Activated CD8-positive, alpha-beta memory T cell treated with anti-CD3 and anti-CD28 coated beads, Interleukin-2, amount 50 U/mL, for 24 hours (primary cell): ENCODE data around the gene PPIL4.
"Not testable (repeated sequence)": the region's sequence is repeated elsewhere in the genome, so short reads cannot be mapped to it uniquely, and the experiment has no call there.

Experiments used
- DNase-seq: peaks from one replicate; pipeline ENCODE4 v3.0.0-alpha.2; 2020; ENCODE audit errors: extremely low read depth

Gene PPIL4

GRCh38 chr6:149483849-149484655 lies 61.8 kb downstream of the PPIL4 start:
- DNase-seq: no peak

- no peak for DNase-seq
These were observed 62.5 kb downstream of the PPIL4 start for GRCh38 chr6:149483334-149483725.

DNA sequence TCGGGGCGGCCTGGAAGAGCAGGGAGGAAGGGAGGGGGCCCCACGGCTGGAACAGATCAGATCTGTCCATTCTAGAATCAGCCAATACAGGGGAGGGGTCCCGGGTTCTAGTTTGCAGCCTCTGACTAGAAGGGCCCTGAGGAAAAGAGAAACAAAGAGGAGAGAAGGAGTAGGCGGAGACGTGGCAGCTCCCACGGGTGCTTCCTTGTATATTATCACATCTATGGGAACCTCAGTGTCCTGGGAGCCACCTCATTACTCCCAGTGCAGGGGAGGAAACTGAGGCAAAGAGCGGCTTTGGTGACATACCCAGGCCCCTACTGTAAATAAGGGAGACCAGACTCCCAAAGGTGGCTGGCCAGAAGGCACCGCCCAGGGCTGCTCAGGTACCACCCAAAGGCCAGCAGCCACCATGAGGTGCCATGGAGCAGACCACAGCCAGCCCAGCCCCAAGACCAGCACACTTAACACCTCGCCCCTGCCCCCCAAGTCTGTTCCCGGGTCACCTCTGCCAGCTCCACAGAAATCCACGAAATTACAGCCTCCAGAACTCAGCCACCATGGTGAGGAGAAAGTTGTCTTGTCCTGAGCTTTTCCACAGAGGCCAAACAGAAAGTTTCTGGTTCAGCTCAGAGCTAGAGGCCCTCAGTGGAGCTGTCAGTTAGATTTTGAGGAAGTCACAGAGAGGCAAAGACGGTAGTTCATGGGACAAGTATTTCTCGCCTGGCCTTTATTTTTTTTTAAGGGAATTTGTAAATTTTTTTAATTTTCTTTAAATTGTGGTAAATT lies 63.1 kb downstream of the PPIL4 start:
- no peak for DNase-seq

- DNase-seq: no peak
These were observed 65.2 kb downstream of the PPIL4 start for GRCh38 chr6:149480502-149481280.

DNA sequence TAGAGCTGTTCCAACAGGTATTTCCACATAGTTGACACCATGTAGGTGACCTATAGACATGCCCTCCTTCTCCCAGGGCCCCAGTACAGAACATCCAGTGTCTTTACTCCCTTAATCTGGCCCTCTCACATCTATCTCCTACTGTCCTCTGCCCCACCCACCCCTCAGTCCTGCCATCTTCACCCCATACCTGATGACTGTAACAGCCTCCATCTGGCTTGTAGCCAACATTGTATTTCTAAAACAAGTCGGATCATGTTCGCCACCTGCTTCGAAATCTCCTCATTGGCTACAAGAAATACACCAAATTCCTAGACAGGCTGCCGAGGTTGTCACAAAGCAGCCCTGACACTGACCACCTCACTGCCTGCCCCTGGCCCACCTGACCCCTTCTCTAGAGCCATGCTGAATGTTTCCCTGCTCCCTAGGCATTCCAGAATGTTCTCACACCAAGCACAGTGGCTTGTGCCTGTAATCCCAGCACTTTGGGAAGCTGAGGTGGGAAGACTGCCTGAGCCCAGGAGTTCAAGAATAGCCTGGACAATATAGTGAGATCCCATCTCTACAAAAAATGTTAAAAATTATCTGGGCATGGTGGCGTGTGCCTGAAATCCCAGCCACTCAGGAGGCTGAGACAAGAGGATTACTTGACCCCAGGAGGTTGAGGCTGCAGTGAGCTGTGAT lies 67.1 kb downstream of the PPIL4 start:
- no peak for DNase-seq

- DNase-seq: no peak
These were observed 68.3 kb downstream of the PPIL4 start for GRCh38 chr6:149477544-149477943.

- DNase-seq: no peak
These were observed 68.9 kb downstream of the PPIL4 start for GRCh38 chr6:149476789-149477455.

- no peak for DNase-seq
These were observed 71.5 kb downstream of the PPIL4 start for GRCh38 chr6:149474108-149474935.

DNA sequence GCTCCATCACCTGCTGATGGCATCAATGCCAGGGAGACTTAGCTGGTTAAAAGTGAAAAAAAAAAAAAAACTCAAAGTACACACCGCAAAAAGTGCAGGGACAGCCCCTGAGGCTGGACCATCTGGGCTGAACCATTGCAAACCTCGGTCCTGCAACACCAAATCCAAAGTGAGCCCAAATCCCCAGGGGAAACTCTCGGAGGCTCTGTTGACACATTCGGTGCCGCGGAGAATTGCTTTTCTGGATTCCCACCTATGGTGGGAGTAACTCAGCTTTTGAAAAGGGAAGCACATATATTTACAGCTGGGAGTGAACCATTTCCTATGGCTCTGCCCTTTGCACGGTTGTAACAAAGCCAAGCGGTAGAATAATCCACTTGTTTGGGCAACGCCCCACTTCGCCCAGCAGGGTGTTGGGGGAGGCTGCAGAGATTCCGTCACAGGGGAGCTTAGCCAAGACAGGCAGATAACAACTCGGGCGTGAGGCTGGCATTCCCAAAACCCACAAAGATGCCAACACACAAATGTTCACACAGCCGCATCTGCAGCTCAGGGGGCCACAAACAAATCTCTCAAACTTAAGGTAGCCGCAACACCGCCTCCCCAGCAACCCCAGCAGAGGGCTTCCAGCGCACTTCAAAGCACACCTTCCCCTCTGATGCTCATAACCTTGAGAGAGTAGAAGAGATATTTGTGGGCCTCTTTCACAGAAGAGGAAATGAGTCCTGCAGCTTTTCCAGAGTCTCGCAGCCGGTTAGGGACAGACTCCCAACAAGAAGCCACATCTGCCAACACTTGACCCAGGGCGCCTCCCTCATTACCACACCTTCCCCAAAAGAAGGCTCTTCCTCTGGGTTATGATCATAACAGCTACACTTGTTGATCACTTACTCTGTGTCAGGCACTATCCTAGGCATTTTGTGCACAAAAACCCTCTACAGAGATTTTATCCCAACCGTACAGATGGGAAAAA lies 72.5 kb downstream of the PPIL4 start:
- DNase-seq: no peak

GRCh38 chr6:149472241-149472640 lies 73.6 kb downstream of the PPIL4 start:
- DNase-seq: no peak

DNA sequence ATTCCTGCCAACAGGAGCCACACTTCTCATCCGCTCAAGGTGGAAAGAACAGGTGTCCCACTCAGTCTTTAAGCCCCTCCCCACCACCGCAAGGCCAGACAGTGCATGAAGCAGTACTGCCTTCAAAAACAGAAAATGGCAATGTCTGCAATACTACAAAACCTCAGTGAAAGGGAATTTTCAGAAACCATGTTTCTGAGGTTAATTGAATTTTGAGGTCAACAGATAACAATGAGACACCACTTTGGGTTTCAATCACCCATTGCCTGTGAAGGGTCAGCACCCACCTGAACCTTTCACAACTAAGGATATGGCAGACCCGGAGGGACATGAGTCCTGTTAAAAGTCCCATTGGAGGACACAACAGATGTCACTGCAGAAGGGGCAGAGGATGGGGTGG lies 74.0 kb downstream of the PPIL4 start:
- no peak for DNase-seq

DNA sequence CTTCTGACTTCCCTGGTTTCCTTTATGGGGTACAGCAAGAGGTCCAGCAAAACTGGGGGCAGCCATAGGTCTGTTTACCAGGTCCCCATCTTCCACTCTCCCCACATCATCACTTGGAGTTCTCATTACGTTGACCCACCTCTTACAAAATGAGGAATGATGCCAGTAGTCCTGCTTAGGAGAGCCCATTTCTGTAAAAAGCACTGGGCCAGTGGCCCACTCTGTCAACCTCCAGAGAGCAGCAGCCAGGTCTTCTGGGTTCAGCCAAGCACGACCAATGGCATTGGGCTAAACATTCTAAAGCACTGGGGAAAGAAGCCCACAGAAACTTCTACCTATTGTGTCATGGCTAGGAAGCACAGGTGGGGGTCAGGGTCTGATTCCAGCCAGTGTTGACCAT lies 74.9 kb downstream of the PPIL4 start:
- no peak for DNase-seq

DNA sequence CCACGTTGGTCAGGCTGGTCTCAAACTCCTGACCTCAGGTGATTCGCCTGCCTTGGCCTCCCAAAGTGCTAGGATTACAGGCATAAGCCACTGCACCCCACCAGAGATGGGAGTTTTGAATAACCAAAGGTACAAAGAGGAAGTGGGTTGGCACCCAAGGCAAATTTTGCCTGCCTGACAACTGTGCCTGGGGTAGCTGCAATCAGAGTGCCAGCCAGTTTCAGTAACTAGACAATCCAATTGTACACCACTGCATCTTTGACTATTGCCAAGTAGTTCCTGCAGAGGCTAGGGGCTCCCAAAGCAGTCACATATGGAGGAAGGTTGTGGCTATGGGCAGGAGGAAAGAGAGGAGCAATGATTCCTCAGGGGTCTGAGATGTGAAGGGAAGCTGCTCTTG lies 77.7 kb downstream of the PPIL4 start:
- DNase-seq: no peak

- no peak for DNase-seq
These were observed 78.6 kb downstream of the PPIL4 start for GRCh38 chr6:149467265-149467664.

DNA sequence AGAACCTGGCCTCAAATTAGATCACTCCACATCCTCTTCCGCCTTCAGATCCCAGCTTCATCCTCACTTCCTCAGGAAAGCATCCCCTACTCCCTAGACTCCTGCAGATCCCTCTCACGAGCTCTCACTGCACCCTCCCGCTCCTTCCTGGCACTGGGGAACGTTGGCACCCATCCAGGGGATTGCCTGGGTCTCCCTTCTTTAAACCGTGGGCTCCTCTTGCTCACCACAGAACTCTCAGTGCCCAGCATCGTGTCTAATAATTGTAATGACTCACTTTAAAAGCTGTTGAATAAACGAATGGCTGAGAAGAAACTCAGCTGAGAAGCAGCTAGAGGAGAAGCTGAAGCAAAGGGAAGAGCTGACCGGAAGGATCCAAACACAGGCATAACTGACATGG lies 81.4 kb downstream of the PPIL4 start:
- DNase-seq: no peak

DNA sequence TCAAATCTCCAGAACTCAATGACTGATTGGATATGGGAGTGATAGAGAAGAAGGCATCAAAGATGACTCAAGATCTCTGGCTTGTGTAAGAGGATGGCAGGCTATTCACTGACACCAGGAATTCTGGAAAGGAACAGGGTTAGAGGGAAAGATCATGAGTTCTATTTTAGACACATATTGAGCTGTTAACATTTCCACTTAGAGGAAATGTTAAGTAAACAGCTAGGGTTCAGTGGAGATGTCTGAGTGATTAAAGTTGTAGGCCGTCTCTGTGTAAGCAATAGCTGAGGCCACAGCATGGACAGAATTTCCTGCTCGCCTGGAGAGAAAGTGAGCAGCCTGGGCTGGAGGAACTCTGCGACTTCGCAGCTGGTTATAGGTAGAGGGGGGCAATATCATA lies 82.1 kb downstream of the PPIL4 start:
- no peak for DNase-seq

DNA sequence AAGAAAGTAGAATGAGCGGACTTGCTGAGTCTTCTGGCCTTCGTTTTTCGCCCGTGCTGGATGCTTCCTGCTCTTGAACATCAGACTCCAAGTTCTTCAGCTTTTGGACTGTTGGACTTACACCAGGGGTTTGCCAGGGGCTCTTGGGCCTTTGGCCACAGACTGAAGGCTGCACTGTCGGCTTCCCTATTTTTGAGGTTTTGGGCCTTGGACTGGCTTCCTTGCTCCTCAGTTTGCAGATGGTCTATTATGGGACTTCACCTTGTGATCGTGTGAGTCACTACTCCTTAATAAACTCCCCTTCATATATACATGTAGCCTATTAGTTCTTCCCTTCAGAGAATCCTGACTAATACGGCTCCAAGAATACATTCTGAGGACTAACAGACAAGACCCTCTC lies 83.1 kb downstream of the PPIL4 start:
- not testable (repeated sequence) for DNase-seq

DNA sequence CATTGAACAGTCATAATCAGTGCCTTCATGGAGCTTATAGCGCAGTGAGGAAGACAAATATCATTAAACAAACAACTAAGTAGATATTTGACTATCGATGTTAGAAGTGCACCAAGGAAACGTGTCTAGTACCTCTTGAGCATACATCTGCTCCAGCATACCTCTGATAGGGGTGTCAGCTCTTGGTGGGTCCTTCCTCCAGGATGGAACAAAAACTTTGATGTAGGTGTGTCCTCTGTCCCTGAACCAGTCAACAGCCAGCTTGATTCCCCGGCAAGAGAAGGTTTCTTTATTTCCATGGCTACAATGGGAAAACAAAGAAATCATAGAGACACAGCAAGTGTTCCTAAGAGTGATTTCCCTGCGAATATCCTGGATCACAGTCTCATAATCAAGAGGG lies 84.2 kb downstream of the PPIL4 start:
- DNase-seq: no peak

- not testable (repeated sequence) for DNase-seq
These were observed 85.6 kb downstream of the PPIL4 start for GRCh38 chr6:149460249-149460648.
